SK-N-SH (cell line): Measurements from ENCODE around the gene MARS1. TPM values are rescaled to one million over a fixed set of nuclear protein-coding genes. Genes with fewer than 3 reads are reported as not detected.

ENCODE experiments used
- polyA plus RNA-seq, 3 experiments: library from polyadenylated mRNA; depleted of rRNA; stranded (reverse); fragments of >200 nt; gene quantifications; 2 replicates each; pipeline ENCODE4 v1.2.3, GENCODE V29; 2012
- small RNA-seq, 7 experiments: library from RNA; depleted of rRNA; stranded (forward); fragments of <200 nt; gene quantifications; one replicate each; pipeline ENCODE3, GENCODE V24; 2012

MARS1 gene
- polyA plus RNA-seq, 1 of the 3 experiments (the other 2 are of a cell fraction), result 158 TPM

Small RNA genes lying within 50 kb of the gene (small RNA-seq; reads per million reads assigned to genes)
- 0 reads per million in 7 experiments for gene MIR616

Other genes starting within 250 kb of the MARS1 start
- 0.63 and 0.76 TPM in 2 replicates for gene STAC3, start 236.9 kb upstream of the MARS1 start, polyA plus RNA-seq (2012; rRNA removed)
- gene R3HDM2, start 57.0 kb upstream of the MARS1 start, polyA plus RNA-seq (2012; rRNA removed), result 16.3 and 23.1 TPM in 2 replicates
- gene INHBC, start 53.3 kb upstream of the MARS1 start, polyA plus RNA-seq (2012; rRNA removed), result 0.08 and 0.10 TPM in 2 replicates
- 0.03 and 0.08 TPM in 2 replicates for gene INHBE, start 32.8 kb upstream of the MARS1 start, polyA plus RNA-seq (2012; rRNA removed)
- 0.67 and 0.90 TPM in 2 replicates for gene GLI1, start 28.3 kb upstream of the MARS1 start, polyA plus RNA-seq (2012; rRNA removed)
- 0.66 and 1.0 TPM in 2 replicates for gene ARHGAP9, start 8.2 kb upstream of the MARS1 start, polyA plus RNA-seq (2012; rRNA removed)
- gene DDIT3, start 32.4 kb downstream of the MARS1 start, polyA plus RNA-seq (2012; rRNA removed), result 26.3 and 36.5 TPM in 2 replicates
- 3.6 and 8.6 TPM in 2 replicates for gene MBD6, start 34.8 kb downstream of the MARS1 start, polyA plus RNA-seq (2012; rRNA removed)
- gene DCTN2, start 59.1 kb downstream of the MARS1 start, polyA plus RNA-seq (2012; rRNA removed), result 122 and 139 TPM in 2 replicates
- 6.2 and 8.9 TPM in 2 replicates for gene KIF5A, start 62.0 kb downstream of the MARS1 start, polyA plus RNA-seq (2012; rRNA removed)
- 34.2 and 40.1 TPM in 2 replicates for gene PIP4K2C, start 103.1 kb downstream of the MARS1 start, polyA plus RNA-seq (2012; rRNA removed)
- gene DTX3, start 116.8 kb downstream of the MARS1 start, polyA plus RNA-seq (2012; rRNA removed), result 61.2 and 62.6 TPM in 2 replicates
- gene ARHGEF25, start 123.4 kb downstream of the MARS1 start, polyA plus RNA-seq (2012; rRNA removed), result 48.1 and 51.6 TPM in 2 replicates
- 5.2 and 5.3 TPM in 2 replicates for gene B4GALNT1, start 145.1 kb downstream of the MARS1 start, polyA plus RNA-seq (2012; rRNA removed)
- 280 and 362 TPM in 2 replicates for gene OS9, start 206.1 kb downstream of the MARS1 start, polyA plus RNA-seq (2012; rRNA removed)